GM10266 (cell line): Measurements from ENCODE around the gene NR2C1.

ENCODE experiments used
- DNase-seq: peaks from one replicate; pipeline ENCODE4 v3.0.0; 2012; ENCODE audit errors: extremely low spot score
- CTCF ChIP-seq: IDR thresholded peaks from 2 replicates; pipeline ENCODE4 v1.5.1; 2012; ENCODE audit warnings: mild to moderate bottlenecking, low read depth; ENCODE audit not compliant: control insufficient read depth, insufficient read depth; ENCODE audit errors: missing control alignments

Gene NR2C1

GRCh38 chr12:95037906-95038305 lies 35.5 kb downstream of the NR2C1 start:
- DNase-seq = no peak
- no peak for TF ChIP-seq CTCF

- no peak for DNase-seq
- no peak for TF ChIP-seq CTCF
Measured at GRCh38 chr12:95034750-95035149, 38.7 kb downstream of the NR2C1 start.

- peak; percentile 11 for TF ChIP-seq CTCF
- no peak for DNase-seq
Measured at GRCh38 chr12:95022477-95022876, 50.9 kb downstream of the NR2C1 start.

GRCh38 chr12:95017482-95017881 lies 55.9 kb downstream of the NR2C1 start:
- peak; percentile 11 for DNase-seq
- no peak for TF ChIP-seq CTCF

GRCh38 chr12:95016120-95016519 lies 57.3 kb downstream of the NR2C1 start:
- TF ChIP-seq CTCF = no peak
- no peak for DNase-seq

GRCh38 chr12:95014554-95014953 lies 58.9 kb downstream of the NR2C1 start:
- TF ChIP-seq CTCF = no peak
- DNase-seq = no peak

- no peak for TF ChIP-seq CTCF
- no peak for DNase-seq
Measured at GRCh38 chr12:95006206-95006605, 67.2 kb downstream of the NR2C1 start.
